Uterus (tissue), 4 donors: ENCODE measurements around the gene ASNSD1. TPM values are rescaled to one million over a fixed set of nuclear protein-coding genes. Genes with fewer than 3 reads are reported as not detected.
A peak's percentile ranks its signal among the peaks of the same experiment; 100 is the strongest.

Experiments
- DNase-seq, 2 donors: peaks; one replicate each; pipeline ENCODE4 v3.0.0-alpha.2; 2019 to 2020
- H3K27ac ChIP-seq, 2 donors: fragments of 200-600 bp; sonication (generic); 1 replicate in 1 of 2; 2 replicates in 1 of 2; pipeline ENCODE4 v1.5.1; 2016 to 2018
- H3K27me3 ChIP-seq, 2 donors: fragments of 200-600 bp; sonication (generic); one replicate each; pipeline ENCODE4 v1.5.1; 2018 to 2019; ENCODE audit warnings: control low read depth in 1 of 2
- H3K36me3 ChIP-seq, 2 donors: fragments of 200-600 bp; sonication (generic); one replicate each; pipeline ENCODE4 v1.5.1; 2019; ENCODE audit warnings: control low read depth in 1 of 2
- H3K4me1 ChIP-seq, 2 donors: fragments of 200-600 bp; sonication (generic); one replicate each; pipeline ENCODE4 v1.5.1; 2018 to 2019; ENCODE audit warnings: control low read depth in 1 of 2
- H3K4me3 ChIP-seq, 2 donors: fragments of 200-600 bp; sonication (generic); 1 replicate in 1 of 2; 2 replicates in 1 of 2; pipeline ENCODE4 v1.5.1; 2018 to 2019; ENCODE audit warnings: mild to moderate bottlenecking in 1 of 2
- H3K9me3 ChIP-seq, 2 donors: fragments of 200-600 bp; sonication (generic); one replicate each; pipeline ENCODE4 v1.5.1; 2019; ENCODE audit warnings: control low read depth in 1 of 2
- CTCF ChIP-seq, 4 experiments: fragments of 200-600 bp in 2 of 4; fragments of 450-650 bp in 2 of 4; sonication (generic) in 2 of 4; IDR thresholded peaks; one replicate each; pipeline ENCODE4 v1.5.1; 2016 to 2019; ENCODE audit warnings: antibody characterized with exemption in 4 of 4, mild to moderate bottlenecking in 2 of 4, moderate library complexity in 1 of 4
- POLR2A ChIP-seq, 2 donors: fragments of 450-650 bp; IDR thresholded peaks; one replicate each; pipeline ENCODE4 v1.6.1; 2016; ENCODE audit warnings: antibody characterized with exemption in 2 of 2, mild to moderate bottlenecking in 1 of 2, moderate library complexity in 1 of 2
- intact Hi-C: fragments of 100-400 bp; cut with DNase I; formaldehyde crosslinking; loops from one replicate; pipeline ENCODE4 v1.15.1; 2023; ENCODE audit warnings: low total_unique reads
- total RNA-seq, 4 donors: library from RNA; depleted of rRNA in 3 of 4; stranded (reverse); fragments of >200 nt in 3 of 4; gene quantifications; one replicate each; pipeline versions ENCODE4 v1.1.0 to v1.2.4, GENCODE V29; 2014 to 2023
- donor health status: DM: yes; HTN: yes; CAD: no.

Gene ASNSD1
- total RNA-seq, 4 donors from 2014 or later: 46.2 to 94.4 (median 56.6) TPM

GRCh38 chr2:189633392-189633811, 27.9 kb upstream of the ASNSD1 start:
- Histone ChIP-seq H3K27me3 (no peaks in the 10 kb centered on the region), H3K4me3 (no peak overlapping the region), H3K4me1 (peaks cover 0 to 5% of the 10 kb centered on the region in 2 donors), H3K36me3 (no peaks in the 10 kb centered on the region), H3K9me3 (no peaks in the 10 kb centered on the region), H3K27ac (no peak overlapping the region)
- TF ChIP-seq POLR2A (IDR thresholded peaks at IDR 0.05) (no peak), CTCF (IDR thresholded peaks at IDR 0.05) (peak in 1 of 4 experiments; percentile 21)
- DNase-seq: no peak
- intact Hi-C loops: no loop called here

- no peaks in the 10 kb centered on the region for H3K27me3 ChIP-seq
- H3K36me3 ChIP-seq: no peaks in the 10 kb centered on the region
- intact Hi-C loops: no loop called here
- H3K9me3 ChIP-seq: no peaks in the 10 kb centered on the region
- H3K4me3 ChIP-seq: no peak overlapping the region
- H3K27ac ChIP-seq: no peak overlapping the region
- TF ChIP-seq POLR2A (IDR thresholded peaks at IDR 0.05) (no peak), CTCF (IDR thresholded peaks at IDR 0.05) (no peak)
- no peak for DNase-seq
- peaks cover 0 to 5% of the 10 kb centered on the region in 2 donors for H3K4me1 ChIP-seq
Observed at GRCh38 chr2:189635353-189635752, 25.9 kb upstream of the ASNSD1 start.

GRCh38 chr2:189638301-189639006, 22.8 kb upstream of the ASNSD1 start:
- Histone ChIP-seq H3K27ac (peak overlapping the region in 1 of 2 donors; percentile 48), H3K4me1 (no peaks in the 10 kb centered on the region), H3K27me3 (no peaks in the 10 kb centered on the region), H3K9me3 (no peaks in the 10 kb centered on the region), H3K36me3 (no peaks in the 10 kb centered on the region), H3K4me3 (no peak overlapping the region)
- no peak for DNase-seq
- intact Hi-C loops: no loop called here
- TF ChIP-seq POLR2A (IDR thresholded peaks at IDR 0.05): no peak
- no peak for TF ChIP-seq CTCF (IDR thresholded peaks at IDR 0.05)

- no peak for DNase-seq
- Histone ChIP-seq H3K4me3 (no peak overlapping the region), H3K4me1 (no peaks in the 10 kb centered on the region), H3K27ac (peak overlapping the region in 1 of 2 donors; percentile 44), H3K36me3 (no peaks in the 10 kb centered on the region), H3K9me3 (no peaks in the 10 kb centered on the region), H3K27me3 (no peaks in the 10 kb centered on the region)
- TF ChIP-seq CTCF (IDR thresholded peaks at IDR 0.05) (no peak), POLR2A (IDR thresholded peaks at IDR 0.05) (no peak)
- intact Hi-C loops: no loop called here
Observed at GRCh38 chr2:189639007-189639609, 22.2 kb upstream of the ASNSD1 start.

GRCh38 chr2:189641002-189641401, 20.3 kb upstream of the ASNSD1 start:
- TF ChIP-seq POLR2A (IDR thresholded peaks at IDR 0.05): no peak
- TF ChIP-seq CTCF (IDR thresholded peaks at IDR 0.05): no peak

More at GRCh38 chr2:189641002-189641401, 20.3 kb upstream of the ASNSD1 start:
- Histone ChIP-seq H3K27ac (no peak overlapping the region), H3K9me3 (no peaks in the 10 kb centered on the region), H3K27me3 (no peaks in the 10 kb centered on the region), H3K4me1 (no peaks in the 10 kb centered on the region), H3K36me3 (no peaks in the 10 kb centered on the region), H3K4me3 (no peak overlapping the region)
- DNase-seq: no peak
- intact Hi-C loops: no loop called here
